ENCODE measurements around the gene TCF7L1.

TCF7L1 gene

DNA sequence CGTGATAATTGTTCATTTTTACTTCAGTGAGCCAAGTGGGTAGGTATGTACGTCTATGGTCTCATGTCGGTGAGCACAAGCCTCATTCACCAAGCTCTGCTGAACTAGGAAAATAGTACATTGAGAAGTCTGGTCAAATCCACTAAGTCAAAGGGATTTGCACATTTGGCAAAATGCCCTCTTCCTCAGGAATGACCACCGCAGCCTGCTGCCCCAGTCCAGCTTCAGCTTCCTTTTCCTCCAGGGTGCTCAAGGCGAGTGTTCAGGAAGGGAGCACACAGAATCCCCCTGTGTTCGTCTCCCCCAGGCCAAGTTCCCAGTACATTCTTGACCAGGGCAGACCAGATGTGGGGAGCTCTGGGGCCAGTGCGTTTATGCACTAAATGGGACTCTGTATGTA is 23.0 kb downstream of the TCF7L1 start:
- Histone ChIP-seq H3K27ac (replicated peaks) (no peak overlapping the region), H3K27me3 (ENCODE audit: insufficient read depth, poor library complexity, severe bottlenecking) (peaks cover 2% of the 10 kb centered on the region), H3K4me3 (replicated peaks; ENCODE audit: insufficient read depth, low read length) (no peak overlapping the region)
- DNase-seq (ENCODE audit: low read depth in 1 of 2, low spot score in 1 of 2) = no peak
- TF ChIP-seq POLR2AphosphoS5 (IDR thresholded peaks at IDR 0.05; ENCODE audit: low read depth) (no peak), SPI1 (IDR thresholded peaks at IDR 0.05; ENCODE audit: borderline replicate concordance, low read depth) (no peak), GABPA (IDR thresholded peaks at IDR 0.05; ENCODE audit: low read depth) (no peak)
- TF ChIP-seq, protein P1, sequence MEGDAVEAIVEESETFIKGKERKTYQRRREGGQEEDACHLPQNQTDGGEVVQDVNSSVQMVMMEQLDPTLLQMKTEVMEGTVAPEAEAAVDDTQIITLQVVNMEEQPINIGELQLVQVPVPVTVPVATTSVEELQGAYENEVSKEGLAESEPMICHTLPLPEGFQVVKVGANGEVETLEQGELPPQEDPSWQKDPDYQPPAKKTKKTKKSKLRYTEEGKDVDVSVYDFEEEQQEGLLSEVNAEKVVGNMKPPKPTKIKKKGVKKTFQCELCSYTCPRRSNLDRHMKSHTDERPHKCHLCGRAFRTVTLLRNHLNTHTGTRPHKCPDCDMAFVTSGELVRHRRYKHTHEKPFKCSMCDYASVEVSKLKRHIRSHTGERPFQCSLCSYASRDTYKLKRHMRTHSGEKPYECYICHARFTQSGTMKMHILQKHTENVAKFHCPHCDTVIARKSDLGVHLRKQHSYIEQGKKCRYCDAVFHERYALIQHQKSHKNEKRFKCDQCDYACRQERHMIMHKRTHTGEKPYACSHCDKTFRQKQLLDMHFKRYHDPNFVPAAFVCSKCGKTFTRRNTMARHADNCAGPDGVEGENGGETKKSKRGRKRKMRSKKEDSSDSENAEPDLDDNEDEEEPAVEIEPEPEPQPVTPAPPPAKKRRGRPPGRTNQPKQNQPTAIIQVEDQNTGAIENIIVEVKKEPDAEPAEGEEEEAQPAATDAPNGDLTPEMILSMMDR (IDR thresholded peaks at IDR 0.05; ENCODE audit: insufficient read depth, low read length) = no peak
- TF ChIP-seq, protein P2, sequence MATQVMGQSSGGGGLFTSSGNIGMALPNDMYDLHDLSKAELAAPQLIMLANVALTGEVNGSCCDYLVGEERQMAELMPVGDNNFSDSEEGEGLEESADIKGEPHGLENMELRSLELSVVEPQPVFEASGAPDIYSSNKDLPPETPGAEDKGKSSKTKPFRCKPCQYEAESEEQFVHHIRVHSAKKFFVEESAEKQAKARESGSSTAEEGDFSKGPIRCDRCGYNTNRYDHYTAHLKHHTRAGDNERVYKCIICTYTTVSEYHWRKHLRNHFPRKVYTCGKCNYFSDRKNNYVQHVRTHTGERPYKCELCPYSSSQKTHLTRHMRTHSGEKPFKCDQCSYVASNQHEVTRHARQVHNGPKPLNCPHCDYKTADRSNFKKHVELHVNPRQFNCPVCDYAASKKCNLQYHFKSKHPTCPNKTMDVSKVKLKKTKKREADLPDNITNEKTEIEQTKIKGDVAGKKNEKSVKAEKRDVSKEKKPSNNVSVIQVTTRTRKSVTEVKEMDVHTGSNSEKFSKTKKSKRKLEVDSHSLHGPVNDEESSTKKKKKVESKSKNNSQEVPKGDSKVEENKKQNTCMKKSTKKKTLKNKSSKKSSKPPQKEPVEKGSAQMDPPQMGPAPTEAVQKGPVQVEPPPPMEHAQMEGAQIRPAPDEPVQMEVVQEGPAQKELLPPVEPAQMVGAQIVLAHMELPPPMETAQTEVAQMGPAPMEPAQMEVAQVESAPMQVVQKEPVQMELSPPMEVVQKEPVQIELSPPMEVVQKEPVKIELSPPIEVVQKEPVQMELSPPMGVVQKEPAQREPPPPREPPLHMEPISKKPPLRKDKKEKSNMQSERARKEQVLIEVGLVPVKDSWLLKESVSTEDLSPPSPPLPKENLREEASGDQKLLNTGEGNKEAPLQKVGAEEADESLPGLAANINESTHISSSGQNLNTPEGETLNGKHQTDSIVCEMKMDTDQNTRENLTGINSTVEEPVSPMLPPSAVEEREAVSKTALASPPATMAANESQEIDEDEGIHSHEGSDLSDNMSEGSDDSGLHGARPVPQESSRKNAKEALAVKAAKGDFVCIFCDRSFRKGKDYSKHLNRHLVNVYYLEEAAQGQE (IDR thresholded peaks at IDR 0.05; ENCODE audit: insufficient replicate concordance, low read depth) = no peak

- Histone ChIP-seq H3K4me3 (replicated peaks; ENCODE audit: insufficient read depth, low read length) (no peak overlapping the region), H3K27me3 (ENCODE audit: insufficient read depth, poor library complexity, severe bottlenecking) (peaks cover 2% of the 10 kb centered on the region), H3K27ac (replicated peaks) (no peak overlapping the region)
- TF ChIP-seq POLR2AphosphoS5 (IDR thresholded peaks at IDR 0.05; ENCODE audit: low read depth) = no peak
- TF ChIP-seq, protein P2 (IDR thresholded peaks at IDR 0.05; ENCODE audit: insufficient replicate concordance, low read depth) = no peak
- TF ChIP-seq, protein P1 (IDR thresholded peaks at IDR 0.05; ENCODE audit: insufficient read depth, low read length) = no peak
- TF ChIP-seq GABPA (IDR thresholded peaks at IDR 0.05; ENCODE audit: low read depth) = no peak
- TF ChIP-seq SPI1 (IDR thresholded peaks at IDR 0.05; ENCODE audit: borderline replicate concordance, low read depth) = no peak
- DNase-seq (ENCODE audit: low read depth in 1 of 2, low spot score in 1 of 2) = no peak
These were observed 23.4 kb downstream of the TCF7L1 start for GRCh38 chr2:85156619-85157018.

GRCh38 chr2:85157345-85157744 is 24.2 kb downstream of the TCF7L1 start:
- H3K27me3 ChIP-seq (ENCODE audit: insufficient read depth, poor library complexity, severe bottlenecking) = peaks cover 2% of the 10 kb centered on the region
- no peak for TF ChIP-seq GABPA (IDR thresholded peaks at IDR 0.05; ENCODE audit: low read depth)
- TF ChIP-seq, protein P2 (IDR thresholded peaks at IDR 0.05; ENCODE audit: insufficient replicate concordance, low read depth) = no peak
- TF ChIP-seq POLR2AphosphoS5 (IDR thresholded peaks at IDR 0.05; ENCODE audit: low read depth) = no peak
- TF ChIP-seq, protein P1 (IDR thresholded peaks at IDR 0.05; ENCODE audit: insufficient read depth, low read length) = no peak
- TF ChIP-seq SPI1 (IDR thresholded peaks at IDR 0.05; ENCODE audit: borderline replicate concordance, low read depth) = no peak
- no peak for DNase-seq (ENCODE audit: low read depth in 1 of 2, low spot score in 1 of 2)
- no peak overlapping the region for H3K4me3 ChIP-seq (replicated peaks; ENCODE audit: insufficient read depth, low read length)
- no peak overlapping the region for H3K27ac ChIP-seq (replicated peaks)

All from HL-60 (cell line).